Neuron (in vitro differentiated cells): ENCODE measurements around the gene ANKRD7.

Experiments used
- H2AFZ ChIP-seq: one replicate; pipeline ENCODE4 v1.6.1; 2013; ENCODE audit warnings: low read depth, mild to moderate bottlenecking, inconsistent platforms, low read length, moderate library complexity
- H3K27me3 ChIP-seq: one replicate; pipeline ENCODE4 v1.6.1; 2013; ENCODE audit warnings: low read length; ENCODE audit not compliant: insufficient read depth
- H3K36me3 ChIP-seq: one replicate; pipeline ENCODE4 v1.6.1; 2013; ENCODE audit warnings: low read length; ENCODE audit not compliant: insufficient read depth
- H3K4me1 ChIP-seq: one replicate; pipeline ENCODE4 v1.6.1; 2013; ENCODE audit warnings: low read length; ENCODE audit not compliant: insufficient read depth
- H3K4me3 ChIP-seq: 2 replicates; pipeline ENCODE4 v1.5.1; 2013; ENCODE audit warnings: mild to moderate bottlenecking, low read length, moderate library complexity
- H3K9me3 ChIP-seq: one replicate; pipeline ENCODE4 v1.6.1; 2013; ENCODE audit warnings: low read length

ANKRD7 gene

GRCh38 chr7:118224521-118224920 lies at the start of gene ANKRD7:
Gene ANKRD7, plus strand, starts transcription at chr7:118224704. Its CDS starts 127 bp downstream, at chr7:118224831.
- H3K4me3 ChIP-seq: no peak within 1 kb of the TSS
- no peaks in the 10 kb centered on the region for H3K4me1 ChIP-seq
- H3K27me3 ChIP-seq: no peaks in the 10 kb centered on the region
- no peak within 1 kb of the TSS for H2AFZ ChIP-seq
- H3K36me3 ChIP-seq: no peaks in the 10 kb centered on the region
- H3K9me3 ChIP-seq: no peaks in the 10 kb centered on the region

- Histone ChIP-seq H3K4me3 (no peak overlapping the region), H3K4me1 (peaks cover 7% of the 10 kb centered on the region), H2AFZ (no peak overlapping the region), H3K9me3 (no peaks in the 10 kb centered on the region), H3K27me3 (no peaks in the 10 kb centered on the region), H3K36me3 (no peaks in the 10 kb centered on the region)
These were observed 48.8 kb upstream of the ANKRD7 start for GRCh38 chr7:118175740-118176139.

- peaks cover 7% of the 10 kb centered on the region for H3K4me1 ChIP-seq
- H3K36me3 ChIP-seq: no peaks in the 10 kb centered on the region
- H2AFZ ChIP-seq: no peak overlapping the region
- H3K27me3 ChIP-seq: no peaks in the 10 kb centered on the region
- H3K4me3 ChIP-seq: no peak overlapping the region
- H3K9me3 ChIP-seq: no peaks in the 10 kb centered on the region
These were observed 45.3 kb upstream of the ANKRD7 start for GRCh38 chr7:118179191-118179590.

GRCh38 chr7:118182593-118183427 lies 41.7 kb upstream of the ANKRD7 start:
- Histone ChIP-seq H3K9me3 (no peaks in the 10 kb centered on the region), H2AFZ (peak overlapping the region; percentile 57), H3K4me3 (peak overlapping the region; percentile 90), H3K36me3 (peaks cover 23% of the 10 kb centered on the region), H3K27me3 (no peaks in the 10 kb centered on the region), H3K4me1 (peaks cover 20% of the 10 kb centered on the region)

- Histone ChIP-seq H3K4me1 (peaks cover 20% of the 10 kb centered on the region), H2AFZ (peak overlapping the region; percentile 57), H3K27me3 (no peaks in the 10 kb centered on the region), H3K4me3 (peak overlapping the region; percentile 90), H3K36me3 (peaks cover 29% of the 10 kb centered on the region), H3K9me3 (no peaks in the 10 kb centered on the region)
These were observed 41.1 kb upstream of the ANKRD7 start for GRCh38 chr7:118183428-118183785.

- Histone ChIP-seq H3K9me3 (no peaks in the 10 kb centered on the region), H3K36me3 (peaks cover 35% of the 10 kb centered on the region), H3K4me1 (peaks cover 20% of the 10 kb centered on the region), H2AFZ (peak within 1 kb of the TSS; percentile 57), H3K4me3 (peak within 1 kb of the TSS; percentile 90), H3K27me3 (no peaks in the 10 kb centered on the region)
These were observed 40.5 kb upstream of the ANKRD7 start, which contains the start of gene LSM8 for GRCh38 chr7:118183786-118184564. Gene LSM8, plus strand, starts transcription at chr7:118184164. Its CDS starts 60 bp downstream, at chr7:118184224.

- H3K9me3 ChIP-seq: no peaks in the 10 kb centered on the region
- peaks cover 40% of the 10 kb centered on the region for H3K36me3 ChIP-seq
- peak overlapping the region; percentile 90 for H3K4me3 ChIP-seq
- no peaks in the 10 kb centered on the region for H3K27me3 ChIP-seq
- H3K4me1 ChIP-seq: peaks cover 20% of the 10 kb centered on the region
- H2AFZ ChIP-seq: peak overlapping the region; percentile 57
These were observed 40.0 kb upstream of the ANKRD7 start for GRCh38 chr7:118184565-118184940.

GRCh38 chr7:118185163-118185860 lies 39.2 kb upstream of the ANKRD7 start:
- H3K9me3 ChIP-seq: no peaks in the 10 kb centered on the region
- peak overlapping the region; percentile 90 for H3K4me3 ChIP-seq
- H3K4me1 ChIP-seq: peaks cover 20% of the 10 kb centered on the region
- no peaks in the 10 kb centered on the region for H3K27me3 ChIP-seq
- H2AFZ ChIP-seq: no peak overlapping the region
- peaks cover 44% of the 10 kb centered on the region for H3K36me3 ChIP-seq

GRCh38 chr7:118186501-118186900 lies 38.0 kb upstream of the ANKRD7 start:
- no peaks in the 10 kb centered on the region for H3K9me3 ChIP-seq
- no peak overlapping the region for H3K4me3 ChIP-seq
- no peaks in the 10 kb centered on the region for H3K27me3 ChIP-seq
- peaks cover 20% of the 10 kb centered on the region for H3K4me1 ChIP-seq
- H2AFZ ChIP-seq: no peak overlapping the region
- H3K36me3 ChIP-seq: peaks cover 50% of the 10 kb centered on the region

- no peaks in the 10 kb centered on the region for H3K9me3 ChIP-seq
- no peaks in the 10 kb centered on the region for H3K4me1 ChIP-seq
- no peak overlapping the region for H3K4me3 ChIP-seq
- H3K27me3 ChIP-seq: no peaks in the 10 kb centered on the region
- no peak overlapping the region for H2AFZ ChIP-seq
- peaks cover 22% of the 10 kb centered on the region for H3K36me3 ChIP-seq
These were observed 29.9 kb upstream of the ANKRD7 start for GRCh38 chr7:118194571-118194970.

- Histone ChIP-seq H3K27me3 (no peaks in the 10 kb centered on the region), H3K4me3 (no peak overlapping the region), H2AFZ (no peak overlapping the region), H3K36me3 (peaks cover 16% of the 10 kb centered on the region), H3K9me3 (no peaks in the 10 kb centered on the region), H3K4me1 (no peaks in the 10 kb centered on the region)
These were observed 28.5 kb upstream of the ANKRD7 start for GRCh38 chr7:118195837-118196474.

- H3K9me3 ChIP-seq: no peaks in the 10 kb centered on the region
- no peak overlapping the region for H2AFZ ChIP-seq
- no peaks in the 10 kb centered on the region for H3K27me3 ChIP-seq
- H3K4me3 ChIP-seq: no peak overlapping the region
- H3K36me3 ChIP-seq: no peaks in the 10 kb centered on the region
- no peaks in the 10 kb centered on the region for H3K4me1 ChIP-seq
These were observed 22.4 kb upstream of the ANKRD7 start for GRCh38 chr7:118202061-118202460.
